ENCODE data around the gene DNPEP.

DNA sequence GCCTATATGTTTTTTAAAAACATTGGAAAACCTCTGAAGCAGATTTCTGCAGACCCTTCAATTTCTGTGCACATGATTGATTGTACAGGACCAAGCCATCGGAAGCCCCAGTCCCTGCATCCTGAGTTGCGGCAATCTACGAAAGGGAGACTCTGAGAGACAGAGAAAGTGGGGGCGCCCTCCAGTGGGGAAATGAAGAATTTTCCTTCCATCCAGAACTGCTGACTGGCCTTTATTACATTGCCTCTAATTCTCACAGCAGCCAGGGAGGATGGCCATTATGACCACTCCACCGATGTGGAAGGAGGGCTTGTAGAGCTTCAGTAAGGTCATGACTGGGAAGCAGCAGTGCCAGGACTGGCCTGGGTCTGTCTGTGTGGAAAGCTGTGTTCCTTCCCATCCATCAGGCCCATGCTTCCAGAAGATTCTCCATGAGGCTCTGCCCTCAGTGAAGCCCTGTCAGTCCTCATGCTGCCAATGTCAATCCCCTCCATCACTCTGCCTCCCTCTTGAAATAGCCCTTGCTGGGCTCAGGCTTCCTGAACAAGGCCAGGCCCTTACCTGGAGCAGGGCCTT, 35.2 kb downstream of the DNPEP start:
- TF ChIP-seq POLR2A (IDR thresholded peaks at IDR 0.05): no peak
- peak in 3 of 6 experiments; percentile 18 to 46 (median 23) for TF ChIP-seq CTCF (IDR thresholded peaks at IDR 0.05)

All from thyroid gland (tissue), 4 donors.